ENCODE measurements around the gene CDT1.

The CDT1 gene

GRCh38 chr16:88827727-88828126 is 24.1 kb downstream of the CDT1 start:
- Histone ChIP-seq H3K4me3 (no peak overlapping the region), H3K27ac (no peak overlapping the region)

- Histone ChIP-seq H3K4me3 (no peak overlapping the region), H3K27ac (no peak overlapping the region)
Measured at GRCh38 chr16:88828711-88829110, 25.1 kb downstream of the CDT1 start.

- Histone ChIP-seq H3K27ac (no peak overlapping the region), H3K4me3 (no peak overlapping the region)
Measured at GRCh38 chr16:88830258-88830657, 26.7 kb downstream of the CDT1 start.

- Histone ChIP-seq H3K27ac (no peak overlapping the region), H3K4me3 (no peak overlapping the region)
Measured at GRCh38 chr16:88830783-88831182, 27.2 kb downstream of the CDT1 start.

GRCh38 chr16:88831838-88832237 is 28.2 kb downstream of the CDT1 start:
- no peak overlapping the region for H3K27ac ChIP-seq
- H3K4me3 ChIP-seq, result no peak overlapping the region

- no peak overlapping the region for H3K27ac ChIP-seq
- H3K4me3 ChIP-seq, result no peak overlapping the region
Measured at GRCh38 chr16:88833086-88833485, 29.5 kb downstream of the CDT1 start.

- no peak overlapping the region for H3K4me3 ChIP-seq
- H3K27ac ChIP-seq, result no peak overlapping the region
Measured at GRCh38 chr16:88834670-88835069, 31.1 kb downstream of the CDT1 start.

- Histone ChIP-seq H3K27ac (no peak overlapping the region), H3K4me3 (no peak overlapping the region)
Measured at GRCh38 chr16:88835383-88835782, 31.8 kb downstream of the CDT1 start.

- H3K4me3 ChIP-seq, result no peak overlapping the region
- no peak overlapping the region for H3K27ac ChIP-seq
Measured at GRCh38 chr16:88835818-88836217, 32.2 kb downstream of the CDT1 start.

GRCh38 chr16:88836791-88837190 is 33.2 kb downstream of the CDT1 start:
- no peak overlapping the region for H3K4me3 ChIP-seq
- H3K27ac ChIP-seq, result no peak overlapping the region

- H3K27ac ChIP-seq, result no peak overlapping the region
- H3K4me3 ChIP-seq, result no peak overlapping the region
Measured at GRCh38 chr16:88837806-88838205, 34.2 kb downstream of the CDT1 start.

- Histone ChIP-seq H3K4me3 (no peak overlapping the region), H3K27ac (no peak overlapping the region)
Measured at GRCh38 chr16:88838566-88838965, 35.0 kb downstream of the CDT1 start.

GRCh38 chr16:88839026-88839529 is 35.5 kb downstream of the CDT1 start:
- no peak overlapping the region for H3K27ac ChIP-seq
- H3K4me3 ChIP-seq, result no peak overlapping the region

- Histone ChIP-seq H3K27ac (no peak overlapping the region), H3K4me3 (no peak overlapping the region)
Measured at GRCh38 chr16:88839745-88840599, 36.4 kb downstream of the CDT1 start.

GRCh38 chr16:88840600-88841215 is 37.1 kb downstream of the CDT1 start:
- no peak overlapping the region for H3K4me3 ChIP-seq
- H3K27ac ChIP-seq, result no peak overlapping the region

GRCh38 chr16:88841521-88842307 is 38.1 kb downstream of the CDT1 start:
- no peak overlapping the region for H3K4me3 ChIP-seq
- no peak overlapping the region for H3K27ac ChIP-seq

- Histone ChIP-seq H3K27ac (no peak overlapping the region), H3K4me3 (no peak overlapping the region)
Measured at GRCh38 chr16:88842308-88842756, 38.7 kb downstream of the CDT1 start.

GRCh38 chr16:88842806-88843205 is 39.2 kb downstream of the CDT1 start:
- Histone ChIP-seq H3K4me3 (no peak overlapping the region), H3K27ac (no peak overlapping the region)

GRCh38 chr16:88843256-88843655 is 39.7 kb downstream of the CDT1 start:
- Histone ChIP-seq H3K4me3 (no peak overlapping the region), H3K27ac (no peak overlapping the region)

- no peak overlapping the region for H3K27ac ChIP-seq
- no peak overlapping the region for H3K4me3 ChIP-seq
Measured at GRCh38 chr16:88844419-88845036, 40.9 kb downstream of the CDT1 start.

Measured in skin epidermis (tissue), 12 donors.